ENCODE data around the gene NFATC2. TPM values are rescaled to one million over a fixed set of nuclear protein-coding genes. Genes with fewer than 3 reads are reported as not detected.

NFATC2 gene
- polyA plus RNA-seq, 1 experiment = 0.21 TPM

GRCh38 chr20:51419646-51420045 lies 122.9 kb downstream of the NFATC2 start:
- CTCF ChIA-PET = no interaction called here
- no peaks in the 10 kb centered on the region for H3K36me3 ChIP-seq (ENCODE audit: control insufficient read depth, insufficient read depth, low read length)
- H3K27me3 ChIP-seq (ENCODE audit: control insufficient read depth, insufficient read depth, low read length) = no peaks in the 10 kb centered on the region
- POLR2A ChIA-PET = no interaction called here
- no peak for DNase-seq (ENCODE audit: low read depth)
- TF ChIP-seq CTCF (IDR thresholded peaks at IDR 0.05; ENCODE audit: insufficient read depth, low read depth, low read length) = no peak
- H3K4me3 ChIP-seq (ENCODE audit: low read depth, low read length) = no peak overlapping the region

GRCh38 chr20:51419231-51419630 lies 123.3 kb downstream of the NFATC2 start:
- ChIA-PET CTCF (no interaction called here), POLR2A (no interaction called here)
- no peak for DNase-seq (ENCODE audit: low read depth)
- no peak overlapping the region for H3K4me3 ChIP-seq (ENCODE audit: low read depth, low read length)
- no peaks in the 10 kb centered on the region for H3K27me3 ChIP-seq (ENCODE audit: control insufficient read depth, insufficient read depth, low read length)
- H3K36me3 ChIP-seq (ENCODE audit: control insufficient read depth, insufficient read depth, low read length) = no peaks in the 10 kb centered on the region
- TF ChIP-seq CTCF (IDR thresholded peaks at IDR 0.05; ENCODE audit: insufficient read depth, low read depth, low read length) = no peak

- POLR2A ChIA-PET = no interaction called here
- CTCF ChIA-PET = interaction anchor here (1.4 kb wide), 1 partner anchor 21 kb away, joined by 4 read pairs; no protein-coding TSS in a partner anchor
- DNase-seq (ENCODE audit: low read depth) = no peak
- Histone ChIP-seq H3K4me3 (ENCODE audit: low read depth, low read length) (no peak overlapping the region), H3K36me3 (ENCODE audit: control insufficient read depth, insufficient read depth, low read length) (no peaks in the 10 kb centered on the region), H3K27me3 (ENCODE audit: control insufficient read depth, insufficient read depth, low read length) (no peaks in the 10 kb centered on the region)
- TF ChIP-seq CTCF (IDR thresholded peaks at IDR 0.05; ENCODE audit: insufficient read depth, low read depth, low read length) = no peak
These were observed 124.4 kb downstream of the NFATC2 start for GRCh38 chr20:51418137-51418529.

GRCh38 chr20:51417250-51418136 lies 125.0 kb downstream of the NFATC2 start:
- no peak for DNase-seq (ENCODE audit: low read depth)
- Histone ChIP-seq H3K27me3 (ENCODE audit: control insufficient read depth, insufficient read depth, low read length) (no peaks in the 10 kb centered on the region), H3K4me3 (ENCODE audit: low read depth, low read length) (no peak overlapping the region), H3K36me3 (ENCODE audit: control insufficient read depth, insufficient read depth, low read length) (no peaks in the 10 kb centered on the region)
- POLR2A ChIA-PET = no interaction called here
- TF ChIP-seq CTCF (IDR thresholded peaks at IDR 0.05; ENCODE audit: insufficient read depth, low read depth, low read length) = no peak
- CTCF ChIA-PET = interaction anchor here (1.1 to 1.4 kb wide), 2 partner anchors 15 to 20 kb away, joined by 4 read pairs; no protein-coding TSS in a partner anchor

- no peak for DNase-seq (ENCODE audit: low read depth)
- Histone ChIP-seq H3K4me3 (ENCODE audit: low read depth, low read length) (no peak overlapping the region), H3K27me3 (ENCODE audit: control insufficient read depth, insufficient read depth, low read length) (no peaks in the 10 kb centered on the region), H3K36me3 (ENCODE audit: control insufficient read depth, insufficient read depth, low read length) (no peaks in the 10 kb centered on the region)
- ChIA-PET POLR2A (no interaction called here), CTCF (interaction anchor here (1.1 to 1.4 kb wide), 2 partner anchors 16 to 19 kb away, joined by 4 read pairs; no protein-coding TSS in a partner anchor)
- TF ChIP-seq CTCF (IDR thresholded peaks at IDR 0.05; ENCODE audit: insufficient read depth, low read depth, low read length) = no peak
These were observed 125.8 kb downstream of the NFATC2 start for GRCh38 chr20:51416532-51417249.
